OCI-LY3 (cell line): ENCODE results near the gene CD84.

Source experiments
- H2AFZ ChIP-seq: fragments of 200-600, 300-600 bp; shearing (Covaris generic); 2 replicates; pipeline ENCODE4 v1.6.0; 2014; ENCODE audit warnings: antibody characterized with exemption, low read depth, low read length
- H3K27ac ChIP-seq: fragments of 200-600, 300-600 bp; sonication (generic); 2 replicates; pipeline ENCODE4 v1.5.1; 2014; ENCODE audit warnings: mild to moderate bottlenecking, low read length, moderate library complexity, mixed read lengths
- H3K27me3 ChIP-seq: fragments of 200-600, 300-600 bp; sonication (generic); 2 replicates; pipeline ENCODE4 v1.6.1; 2014; ENCODE audit warnings: low read depth, low read length, mixed read lengths
- H3K36me3 ChIP-seq: fragments of 200-600, 300-600 bp; sonication (generic); replicated peaks from 2 replicates; pipeline ENCODE3; 2014; ENCODE audit warnings: low read depth, low read length, mixed read lengths
- H3K4me1 ChIP-seq: fragments of 300-600, 200-600 bp; sonication (generic); 2 replicates; pipeline ENCODE4 v1.6.1; 2014; ENCODE audit warnings: low read length, mixed read lengths
- H3K4me2 ChIP-seq: fragments of 200-600, 300-600 bp; sonication (generic); 2 replicates; pipeline ENCODE4 v1.6.1; 2014; ENCODE audit warnings: low read length, mixed read lengths
- H3K4me3 ChIP-seq: fragments of 300-600, 200-600 bp; sonication (generic); 2 replicates; pipeline ENCODE4 v1.5.1; 2014; ENCODE audit warnings: antibody characterized with exemption, mild to moderate bottlenecking, low read length, moderate library complexity
- H3K79me2 ChIP-seq: fragments of 300-600, 200-600 bp; shearing (Covaris generic); 2 replicates; pipeline ENCODE4 v1.6.1; 2014; ENCODE audit warnings: mild to moderate bottlenecking, low read length, mixed read lengths
- H3K9ac ChIP-seq: fragments of 300-600, 200-600 bp; shearing (Covaris generic); 2 replicates; pipeline ENCODE4 v1.6.0; 2014; ENCODE audit warnings: mild to moderate bottlenecking, low read length, moderate library complexity
- H3K9me3 ChIP-seq: fragments of 200-600, 300-600 bp; shearing (Covaris generic); 2 replicates; pipeline ENCODE4 v1.6.1; 2014; ENCODE audit warnings: low read length, mixed read lengths; ENCODE audit not compliant: insufficient read depth
- H4K20me1 ChIP-seq: fragments of 200-600, 300-600 bp; sonication (generic); 2 replicates; pipeline ENCODE4 v1.6.1; 2016; ENCODE audit warnings: low read length, mixed read lengths; ENCODE audit not compliant: insufficient read depth
- CTCF ChIP-seq: fragments of 200-600, 300-600 bp; sonication (generic); IDR thresholded peaks from 2 replicates; pipeline ENCODE4 v1.5.1; 2014; ENCODE audit warnings: antibody characterized with exemption, low read length, low read depth
- EZH2phosphoT487 ChIP-seq: fragments of 200-600 bp; shearing (Covaris generic); IDR thresholded peaks from 2 replicates; pipeline ENCODE4 v1.6.1; 2018; ENCODE audit warnings: antibody characterized with exemption, mixed run types, low read depth

CD84 gene

GRCh38 chr1:160522622-160523345 lies 56.5 kb downstream of the CD84 start, which contains the start of gene SLAMF6:
Gene SLAMF6, minus strand, starts transcription at chr1:160523255. Its CDS starts 63 bp downstream, at chr1:160523192.
- peaks cover 12% of the 10 kb centered on the region for H3K4me1 ChIP-seq
- H3K27ac ChIP-seq, result no peak within 1 kb of the TSS
- no peak within 1 kb of the TSS for H3K4me2 ChIP-seq
- no peak within 1 kb of the TSS for H2AFZ ChIP-seq
- no peak within 1 kb of the TSS for H3K4me3 ChIP-seq
- H3K36me3 ChIP-seq, result no peaks in the 10 kb centered on the region
- H3K79me2 ChIP-seq, result no peaks in the 10 kb centered on the region
- H3K9ac ChIP-seq, result no peak within 1 kb of the TSS
- H4K20me1 ChIP-seq, result no peaks in the 10 kb centered on the region
- TF ChIP-seq CTCF (no peak), EZH2phosphoT487 (no peak)
- H3K27me3 ChIP-seq, result no peaks in the 10 kb centered on the region
- no peaks in the 10 kb centered on the region for H3K9me3 ChIP-seq

GRCh38 chr1:160522136-160522535 lies 57.2 kb downstream of the CD84 start:
- H3K4me1 ChIP-seq, result peaks cover 12% of the 10 kb centered on the region
- no peak overlapping the region for H3K4me2 ChIP-seq
- H3K27ac ChIP-seq, result no peak overlapping the region
- no peaks in the 10 kb centered on the region for H3K36me3 ChIP-seq
- TF ChIP-seq EZH2phosphoT487 (no peak), CTCF (no peak)
- H3K9me3 ChIP-seq, result no peaks in the 10 kb centered on the region
- H3K79me2 ChIP-seq, result no peaks in the 10 kb centered on the region
- H3K9ac ChIP-seq, result no peak overlapping the region
- H4K20me1 ChIP-seq, result no peaks in the 10 kb centered on the region
- H2AFZ ChIP-seq, result no peak overlapping the region
- no peaks in the 10 kb centered on the region for H3K27me3 ChIP-seq
- no peak overlapping the region for H3K4me3 ChIP-seq

- no peak overlapping the region for H3K4me3 ChIP-seq
- H3K4me1 ChIP-seq, result peaks cover 12% of the 10 kb centered on the region
- H3K9ac ChIP-seq, result no peak overlapping the region
- no peak overlapping the region for H3K4me2 ChIP-seq
- no peaks in the 10 kb centered on the region for H3K27me3 ChIP-seq
- H3K36me3 ChIP-seq, result no peaks in the 10 kb centered on the region
- no peak overlapping the region for H2AFZ ChIP-seq
- no peaks in the 10 kb centered on the region for H3K9me3 ChIP-seq
- H3K27ac ChIP-seq, result no peak overlapping the region
- H3K79me2 ChIP-seq, result no peaks in the 10 kb centered on the region
- H4K20me1 ChIP-seq, result no peaks in the 10 kb centered on the region
- no peak for TF ChIP-seq EZH2phosphoT487
Measured at GRCh38 chr1:160521554-160521953, 57.7 kb downstream of the CD84 start.

GRCh38 chr1:160520999-160521398 lies 58.3 kb downstream of the CD84 start:
- Histone ChIP-seq H3K27ac (no peak overlapping the region), H3K4me2 (peak overlapping the region; percentile 16), H3K36me3 (no peaks in the 10 kb centered on the region), H4K20me1 (no peaks in the 10 kb centered on the region), H3K9me3 (no peaks in the 10 kb centered on the region), H3K27me3 (no peaks in the 10 kb centered on the region), H3K9ac (no peak overlapping the region), H3K4me1 (peaks cover 12% of the 10 kb centered on the region), H3K4me3 (no peak overlapping the region), H3K79me2 (no peaks in the 10 kb centered on the region), H2AFZ (peak overlapping the region; percentile 67)
- TF ChIP-seq EZH2phosphoT487, result no peak
- no peak for TF ChIP-seq CTCF
